GM06990 (cell line): ENCODE measurements around the gene LRRN2.

Source experiments
- DNase-seq: peaks from one replicate; pipeline ENCODE4 v3.0.0-alpha.2; 2011; ENCODE audit not compliant: insufficient read length; ENCODE audit errors: extremely low read depth
- H3K27me3 ChIP-seq: replicated peaks from 2 replicates; pipeline ENCODE4 v1.6.0; 2011; ENCODE audit warnings: low read length; ENCODE audit not compliant: control insufficient read depth, insufficient read depth
- H3K36me3 ChIP-seq: 2 replicates; pipeline ENCODE4 v1.5.1; 2011; ENCODE audit warnings: low read length; ENCODE audit not compliant: control insufficient read depth, insufficient read depth
- H3K4me3 ChIP-seq: replicated peaks from 2 replicates; pipeline ENCODE4 v1.5.1; 2011; ENCODE audit warnings: low read depth, mild to moderate bottlenecking, control low read depth, low read length
- CTCF ChIP-seq: IDR thresholded peaks from 2 replicates; pipeline ENCODE4 v1.5.1; 2011; ENCODE audit warnings: low read length, control low read depth, mild to moderate bottlenecking, inconsistent platforms; ENCODE audit not compliant: insufficient read depth, poor library complexity, severe bottlenecking

Gene LRRN2

GRCh38 chr1:204599098-204599497 is 86.4 kb downstream of the LRRN2 start:
- TF ChIP-seq CTCF = no peak
- no peaks in the 10 kb centered on the region for H3K36me3 ChIP-seq
- H3K27me3 ChIP-seq = no peaks in the 10 kb centered on the region
- no peak for DNase-seq
- H3K4me3 ChIP-seq = no peak overlapping the region

GRCh38 chr1:204598319-204598969 is 87.1 kb downstream of the LRRN2 start:
- H3K27me3 ChIP-seq = no peaks in the 10 kb centered on the region
- no peak for DNase-seq
- TF ChIP-seq CTCF = no peak

GRCh38 chr1:204592246-204592948 is 93.1 kb downstream of the LRRN2 start:
- no peak overlapping the region for H3K4me3 ChIP-seq
- no peaks in the 10 kb centered on the region for H3K36me3 ChIP-seq
- no peak for TF ChIP-seq CTCF
- no peak for DNase-seq
- H3K27me3 ChIP-seq = no peaks in the 10 kb centered on the region

More at GRCh38 chr1:204598319-204598969, 87.1 kb downstream of the LRRN2 start:
- Histone ChIP-seq H3K4me3 (no peak overlapping the region), H3K36me3 (no peaks in the 10 kb centered on the region)

GRCh38 chr1:204591473-204592090 is 94.0 kb downstream of the LRRN2 start:
- no peaks in the 10 kb centered on the region for H3K27me3 ChIP-seq
- H3K4me3 ChIP-seq = no peak overlapping the region
- DNase-seq = no peak
- no peaks in the 10 kb centered on the region for H3K36me3 ChIP-seq
- TF ChIP-seq CTCF = no peak

GRCh38 chr1:204589409-204590038 is 96.0 kb downstream of the LRRN2 start:
- H3K36me3 ChIP-seq = no peaks in the 10 kb centered on the region
- no peak for TF ChIP-seq CTCF
- no peak for DNase-seq
- no peak overlapping the region for H3K4me3 ChIP-seq
- no peaks in the 10 kb centered on the region for H3K27me3 ChIP-seq
